Gastrocnemius medialis (tissue), 4 donors: ENCODE results near the gene PLA2G4D. TPM values are rescaled to one million over a fixed set of nuclear protein-coding genes. Genes with fewer than 3 reads are reported as not detected.

Experiments used
- ATAC-seq, 2 donors: fragments of 150-250 bp; one replicate each; pipeline ENCODE4 v1.9.1; 2016
- DNase-seq, 2 donors: peaks; one replicate each; pipeline ENCODE4 v3.0.0-alpha.2; 2019
- H3K27ac ChIP-seq, 4 donors: fragments of 200-600 bp; sonication (generic); 1 replicate in 1 of 4; 2 replicates in 3 of 4; pipeline ENCODE4 v1.5.1; 2016 to 2018; ENCODE audit warnings: mild to moderate bottlenecking in 2 of 4, moderate library complexity in 1 of 4
- H3K27me3 ChIP-seq, 3 donors: fragments of 200-600 bp; sonication (generic) in 2 of 3; 1 replicate in 1 of 3; 2 replicates in 2 of 3; pipeline versions ENCODE4 v1.5.1 to v1.6.0; 2016 to 2019; ENCODE audit warnings: mild to moderate bottlenecking in 1 of 3, moderate library complexity in 1 of 3
- H3K36me3 ChIP-seq, 2 donors: fragments of 200-600 bp; sonication (generic) in 1 of 2; one replicate each; pipeline ENCODE4 v1.5.1; 2017 to 2018
- H3K4me1 ChIP-seq, 2 donors: fragments of 200-600 bp; sonication (generic) in 1 of 2; one replicate each; pipeline ENCODE4 v1.5.1; 2016 to 2017; ENCODE audit warnings: mild to moderate bottlenecking in 2 of 2
- H3K4me3 ChIP-seq, 4 donors: fragments of 200-600 bp; sonication (generic) in 3 of 4; 1 replicate in 1 of 4; 2 replicates in 3 of 4; pipeline ENCODE4 v1.5.1; 2016 to 2019; ENCODE audit warnings: mild to moderate bottlenecking in 2 of 4
- H3K9me3 ChIP-seq, 3 donors: fragments of 200-600 bp; sonication (generic) in 2 of 3; 1 replicate in 1 of 3; 2 replicates in 2 of 3; pipeline ENCODE4 v1.5.1; 2016 to 2019
- CTCF ChIP-seq, 5 experiments: fragments of 450-650 bp in 3 of 5; fragments of 200-600 bp in 2 of 5; sonication (generic) in 2 of 5; IDR thresholded peaks in 4 of 5; conservative IDR thresholded peaks in 1 of 5; 1 replicate in 4 of 5; 2 replicates in 1 of 5; pipeline ENCODE4 v1.5.1; 2016 to 2019; ENCODE audit warnings: antibody characterized with exemption in 5 of 5, mild to moderate bottlenecking in 3 of 5, moderate library complexity in 3 of 5
- POLR2A ChIP-seq, 2 donors: fragments of 450-650 bp; IDR thresholded peaks; one replicate each; pipeline ENCODE4 v1.6.1; 2017; ENCODE audit warnings: antibody characterized with exemption in 2 of 2, mild to moderate bottlenecking in 2 of 2, moderate library complexity in 2 of 2
- in situ Hi-C, 4 donors: fragments of 200-750 bp; cut with MboI; loops; one replicate each; pipeline versions ENCODE4 v1.15.0 to v1.8.0; 2017; ENCODE audit warnings: low sequenced_read_pairs in 4 of 4
- intact Hi-C: fragments of 100-400 bp; cut with DNase I; formaldehyde crosslinking; loops from one replicate; pipeline ENCODE4 v1.15.1; 2023; ENCODE audit warnings: low total_unique reads
- total RNA-seq, 4 donors: library from RNA; depleted of rRNA; stranded (reverse); fragments of >200 nt; gene quantifications; one replicate each; pipeline versions ENCODE4 v1.1.0 to v1.2.3, GENCODE V29; 2016

Gene PLA2G4D
- total RNA-seq, 4 donors from 2014 or later: 0.10 TPM; not detected in 3

GRCh38 chr15:42121682-42122081 is 27.3 kb upstream of the PLA2G4D start:
- TF ChIP-seq CTCF (IDR thresholded peaks at IDR 0.05 in 4 of 5, conservative IDR thresholded peaks at IDR 0.05 in 1 of 5): no peak
- no peak for TF ChIP-seq POLR2A (IDR thresholded peaks at IDR 0.05)
- Histone ChIP-seq H3K36me3 (no peaks in the 10 kb centered on the region), H3K27me3 (no peaks in the 10 kb centered on the region), H3K4me1 (no peaks in the 10 kb centered on the region), H3K9me3 (no peaks in the 10 kb centered on the region), H3K27ac (no peak overlapping the region), H3K4me3 (no peak overlapping the region)
- in situ Hi-C loops: no loop called here
- ATAC-seq (peak in 1 of 2 donors; percentile 58), DNase-seq (peak in 1 of 2 donors; percentile 32)
- intact Hi-C loops: loop anchor here (10.0 kb wide), 1 partner anchor 63 kb away; no protein-coding TSS in a partner anchor

DNA sequence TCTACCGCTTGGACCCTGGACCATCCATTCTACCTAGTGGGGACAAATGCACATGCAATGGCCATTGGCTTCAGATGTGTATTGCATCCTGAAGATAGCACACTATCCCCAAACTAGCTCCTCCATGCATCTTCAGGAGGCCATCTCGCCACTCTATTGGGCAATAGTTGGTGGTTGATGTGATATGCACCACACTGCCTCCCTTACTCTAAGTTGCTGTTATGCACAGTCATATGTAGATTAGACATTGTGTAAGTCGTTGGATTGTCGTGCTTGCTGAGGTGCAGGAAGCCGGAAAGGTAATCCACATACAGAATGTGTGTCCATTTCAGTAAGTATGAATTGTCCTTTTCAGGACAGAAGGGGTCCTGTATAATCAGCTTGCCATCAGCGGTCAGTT is 26.7 kb upstream of the PLA2G4D start:
- in situ Hi-C loops: no loop called here
- Histone ChIP-seq H3K36me3 (no peaks in the 10 kb centered on the region), H3K4me3 (no peak overlapping the region), H3K4me1 (no peaks in the 10 kb centered on the region), H3K9me3 (no peaks in the 10 kb centered on the region), H3K27ac (no peak overlapping the region), H3K27me3 (no peaks in the 10 kb centered on the region)
- no peak for TF ChIP-seq CTCF (IDR thresholded peaks at IDR 0.05 in 4 of 5, conservative IDR thresholded peaks at IDR 0.05 in 1 of 5)
- no peak for TF ChIP-seq POLR2A (IDR thresholded peaks at IDR 0.05)
- ATAC-seq: no peak
- intact Hi-C loops: loop anchor here (10.0 kb wide), 1 partner anchor 64 kb away; no protein-coding TSS in a partner anchor
- DNase-seq: no peak

- in situ Hi-C loops: no loop called here
- H3K27ac ChIP-seq: no peak overlapping the region
- no peak for TF ChIP-seq POLR2A (IDR thresholded peaks at IDR 0.05)
- no peak for TF ChIP-seq CTCF (IDR thresholded peaks at IDR 0.05 in 4 of 5, conservative IDR thresholded peaks at IDR 0.05 in 1 of 5)
- no peaks in the 10 kb centered on the region for H3K9me3 ChIP-seq
- intact Hi-C loops: loop anchor here (10.0 kb wide), 1 partner anchor 65 kb away; no protein-coding TSS in a partner anchor
- no peak for ATAC-seq
- H3K27me3 ChIP-seq: no peaks in the 10 kb centered on the region
- H3K36me3 ChIP-seq: no peaks in the 10 kb centered on the region
- H3K4me3 ChIP-seq: no peak overlapping the region
- H3K4me1 ChIP-seq: no peaks in the 10 kb centered on the region
- no peak for DNase-seq
Observed at GRCh38 chr15:42120285-42120684, 25.9 kb upstream of the PLA2G4D start.

GRCh38 chr15:42119446-42119760 is 25.0 kb upstream of the PLA2G4D start:
- no peak for ATAC-seq
- no peaks in the 10 kb centered on the region for H3K9me3 ChIP-seq
- no peak overlapping the region for H3K27ac ChIP-seq
- intact Hi-C loops (no loop called here), in situ Hi-C loops (no loop called here)
- no peaks in the 10 kb centered on the region for H3K4me1 ChIP-seq
- H3K27me3 ChIP-seq: no peaks in the 10 kb centered on the region
- TF ChIP-seq POLR2A (IDR thresholded peaks at IDR 0.05) (no peak), CTCF (IDR thresholded peaks at IDR 0.05 in 4 of 5, conservative IDR thresholded peaks at IDR 0.05 in 1 of 5) (no peak)
- H3K36me3 ChIP-seq: no peaks in the 10 kb centered on the region
- DNase-seq: no peak
- no peak overlapping the region for H3K4me3 ChIP-seq
